Stimulated activated CD4-positive, alpha-beta T cell treated with anti-CD3 and anti-CD28 coated beads, TNF-alpha, amount 100 ng/mL, for 1 hour (primary cell): Measurements from ENCODE around the gene ATP9B.

ENCODE experiments used
- DNase-seq, 3 donors: peaks; one replicate each; pipeline ENCODE4 v3.0.0-alpha.2; 2020; ENCODE audit warnings: low read depth in 3 of 3, low spot score in 1 of 3

Gene ATP9B

GRCh38 chr18:79393635-79394533 lies 324.7 kb downstream of the ATP9B start:
- DNase-seq = no peak

GRCh38 chr18:79394534-79395307 lies 325.5 kb downstream of the ATP9B start:
- peak in 2 of 3 donors; percentile 56 to 57 for DNase-seq

GRCh38 chr18:79395308-79395640 lies 326.1 kb downstream of the ATP9B start:
- no peak for DNase-seq

- peak; percentile 54 to 76 (median 73) for DNase-seq
Measured at GRCh38 chr18:79395761-79396404, 326.7 kb downstream of the ATP9B start, which contains the start of gene NFATC1. NFATC1 (plus strand) TSS chr18:79395930; CDS start chr18:79396225, 295 bp downstream.

GRCh38 chr18:79396431-79397246 lies 327.4 kb downstream of the ATP9B start:
- DNase-seq = peak in 1 of 3 donors; percentile 46

GRCh38 chr18:79397247-79397829 lies 328.1 kb downstream of the ATP9B start:
- DNase-seq = no peak

GRCh38 chr18:79397830-79398761 lies 328.9 kb downstream of the ATP9B start:
- no peak for DNase-seq

- DNase-seq = no peak
Measured at GRCh38 chr18:79399275-79400081, 330.3 kb downstream of the ATP9B start.

GRCh38 chr18:79400091-79400590 lies 330.9 kb downstream of the ATP9B start:
- peak in 1 of 3 donors; percentile 60 for DNase-seq

- DNase-seq = no peak
Measured at GRCh38 chr18:79400591-79401381, 331.6 kb downstream of the ATP9B start.

- DNase-seq = no peak
Measured at GRCh38 chr18:79401494-79402208, 332.5 kb downstream of the ATP9B start.

GRCh38 chr18:79402209-79402576 lies 333.0 kb downstream of the ATP9B start:
- no peak for DNase-seq

- no peak for DNase-seq
Measured at GRCh38 chr18:79402977-79403722, 334.0 kb downstream of the ATP9B start.

GRCh38 chr18:79403723-79404566 lies 334.8 kb downstream of the ATP9B start:
- DNase-seq = no peak

- no peak for DNase-seq
Measured at GRCh38 chr18:79404567-79404910, 335.3 kb downstream of the ATP9B start.
